ENCODE measurements around the gene CISD2.

Gene CISD2

DNA sequence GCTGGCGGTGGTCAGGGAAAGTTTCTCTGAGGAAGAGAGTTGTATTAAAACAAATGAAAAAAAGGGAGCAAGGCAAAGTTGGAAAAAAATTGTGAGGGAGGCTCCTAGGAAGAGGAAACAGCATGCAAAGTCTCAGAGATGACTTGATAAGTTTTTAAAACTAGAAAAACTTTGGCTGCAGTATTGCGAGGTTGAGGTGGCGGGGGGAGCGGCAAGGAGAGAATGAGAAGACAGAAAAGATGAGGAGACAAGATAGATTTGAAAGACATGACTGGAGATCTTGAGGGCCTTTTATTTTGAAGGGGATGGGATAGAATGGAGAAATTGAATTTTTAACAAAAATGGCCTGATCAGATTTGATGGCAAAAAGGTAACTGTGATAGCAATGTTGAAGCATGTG, 36.7 kb upstream of the CISD2 start:
- DNase-seq (ENCODE audit: low read depth), result no peak
- H3K4me3 ChIP-seq (ENCODE audit: low read depth, low read length), result no peak overlapping the region
- TF ChIP-seq, protein P1, sequence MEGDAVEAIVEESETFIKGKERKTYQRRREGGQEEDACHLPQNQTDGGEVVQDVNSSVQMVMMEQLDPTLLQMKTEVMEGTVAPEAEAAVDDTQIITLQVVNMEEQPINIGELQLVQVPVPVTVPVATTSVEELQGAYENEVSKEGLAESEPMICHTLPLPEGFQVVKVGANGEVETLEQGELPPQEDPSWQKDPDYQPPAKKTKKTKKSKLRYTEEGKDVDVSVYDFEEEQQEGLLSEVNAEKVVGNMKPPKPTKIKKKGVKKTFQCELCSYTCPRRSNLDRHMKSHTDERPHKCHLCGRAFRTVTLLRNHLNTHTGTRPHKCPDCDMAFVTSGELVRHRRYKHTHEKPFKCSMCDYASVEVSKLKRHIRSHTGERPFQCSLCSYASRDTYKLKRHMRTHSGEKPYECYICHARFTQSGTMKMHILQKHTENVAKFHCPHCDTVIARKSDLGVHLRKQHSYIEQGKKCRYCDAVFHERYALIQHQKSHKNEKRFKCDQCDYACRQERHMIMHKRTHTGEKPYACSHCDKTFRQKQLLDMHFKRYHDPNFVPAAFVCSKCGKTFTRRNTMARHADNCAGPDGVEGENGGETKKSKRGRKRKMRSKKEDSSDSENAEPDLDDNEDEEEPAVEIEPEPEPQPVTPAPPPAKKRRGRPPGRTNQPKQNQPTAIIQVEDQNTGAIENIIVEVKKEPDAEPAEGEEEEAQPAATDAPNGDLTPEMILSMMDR (IDR thresholded peaks at IDR 0.05; ENCODE audit: low read depth, low read length, missing control alignments), result no peak

DNA sequence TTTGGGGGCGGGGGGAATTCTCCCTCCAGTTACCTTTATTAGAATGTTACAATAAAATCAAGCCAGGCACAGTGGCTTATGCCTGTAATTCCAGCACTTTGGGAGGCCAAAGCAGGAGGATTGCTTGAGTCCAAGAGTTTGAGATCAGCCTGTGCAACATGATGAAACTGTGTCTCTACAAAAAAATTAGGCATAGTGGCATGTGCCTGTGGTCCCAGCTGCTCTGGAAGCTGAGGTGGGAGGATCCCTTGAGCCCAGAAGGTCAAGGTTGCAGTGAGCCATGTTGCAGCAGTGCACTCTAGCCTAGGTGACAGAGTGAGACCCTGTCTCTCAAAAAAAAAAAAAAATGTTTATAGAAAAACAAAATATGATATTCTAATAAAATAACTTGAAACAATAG, 36.1 kb upstream of the CISD2 start:
- TF ChIP-seq, protein P1 (IDR thresholded peaks at IDR 0.05; ENCODE audit: low read depth, low read length, missing control alignments), result no peak
- no peak overlapping the region for H3K4me3 ChIP-seq (ENCODE audit: low read depth, low read length)
- no peak for DNase-seq (ENCODE audit: low read depth)

DNA sequence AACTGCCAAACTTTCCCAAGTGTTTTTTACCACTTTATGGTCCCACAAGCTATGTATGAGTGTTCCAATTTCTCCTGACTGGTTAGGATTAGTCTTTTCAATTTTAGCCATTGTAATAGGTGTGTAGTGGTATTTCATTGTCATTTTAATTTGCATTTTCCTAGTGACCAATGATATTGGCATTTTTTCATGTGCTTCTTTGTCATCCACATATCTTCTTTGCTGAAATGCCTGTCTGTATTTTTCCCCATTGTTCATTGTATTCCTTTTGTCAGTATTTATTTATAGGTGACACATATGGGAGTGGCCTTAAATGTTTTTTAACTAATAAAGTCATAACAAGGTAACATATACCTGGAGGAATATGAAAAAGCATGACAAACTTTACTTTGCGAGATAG, 32.2 kb upstream of the CISD2 start:
- DNase-seq (ENCODE audit: low read depth), result no peak
- H3K4me3 ChIP-seq (ENCODE audit: low read depth, low read length), result no peak overlapping the region
- TF ChIP-seq, protein P1 (IDR thresholded peaks at IDR 0.05; ENCODE audit: low read depth, low read length, missing control alignments), result no peak

DNA sequence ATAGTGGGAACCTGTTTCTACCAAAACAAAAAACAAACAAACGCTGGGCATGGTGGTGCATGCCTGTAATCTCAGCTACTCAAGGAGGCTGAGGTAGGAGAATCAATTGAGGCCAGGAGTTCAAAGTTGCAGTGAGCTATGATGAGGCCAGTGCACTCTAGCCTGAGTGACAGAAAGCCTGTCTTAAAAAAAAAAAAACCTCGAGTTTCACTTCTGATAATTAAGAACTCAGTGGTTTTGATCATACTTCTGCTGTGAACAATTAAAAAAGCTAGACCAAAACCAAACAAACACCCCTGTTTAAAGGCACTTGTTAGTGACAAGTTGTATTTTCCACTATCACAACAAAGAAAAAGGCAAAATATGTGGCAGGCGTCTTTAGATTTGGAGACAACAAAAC, 26.4 kb upstream of the CISD2 start:
- no peak for DNase-seq (ENCODE audit: low read depth)
- TF ChIP-seq, protein P1 (IDR thresholded peaks at IDR 0.05; ENCODE audit: low read depth, low read length, missing control alignments), result no peak
- no peak overlapping the region for H3K4me3 ChIP-seq (ENCODE audit: low read depth, low read length)

DNA sequence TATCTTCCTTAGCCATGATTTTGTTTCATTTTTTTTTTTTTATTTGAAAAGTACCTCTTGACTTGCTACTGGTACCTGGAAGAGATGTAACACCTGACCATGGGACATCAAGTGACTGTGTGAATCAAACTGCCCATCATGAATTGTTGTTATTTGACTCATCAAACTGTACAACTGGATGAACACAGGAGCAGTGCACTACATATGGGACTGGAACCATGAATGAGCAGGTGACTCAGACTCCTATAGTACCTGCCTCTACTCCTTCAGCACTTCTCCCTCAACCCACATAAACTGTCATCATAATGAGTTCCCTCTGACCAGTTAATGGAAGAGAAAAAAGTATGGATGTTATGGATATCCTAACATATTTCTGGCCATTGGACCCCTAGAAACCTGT, 25.5 kb upstream of the CISD2 start:
- H3K4me3 ChIP-seq (ENCODE audit: low read depth, low read length), result no peak overlapping the region
- TF ChIP-seq, protein P1 (IDR thresholded peaks at IDR 0.05; ENCODE audit: low read depth, low read length, missing control alignments), result no peak
- no peak for DNase-seq (ENCODE audit: low read depth)

DNA sequence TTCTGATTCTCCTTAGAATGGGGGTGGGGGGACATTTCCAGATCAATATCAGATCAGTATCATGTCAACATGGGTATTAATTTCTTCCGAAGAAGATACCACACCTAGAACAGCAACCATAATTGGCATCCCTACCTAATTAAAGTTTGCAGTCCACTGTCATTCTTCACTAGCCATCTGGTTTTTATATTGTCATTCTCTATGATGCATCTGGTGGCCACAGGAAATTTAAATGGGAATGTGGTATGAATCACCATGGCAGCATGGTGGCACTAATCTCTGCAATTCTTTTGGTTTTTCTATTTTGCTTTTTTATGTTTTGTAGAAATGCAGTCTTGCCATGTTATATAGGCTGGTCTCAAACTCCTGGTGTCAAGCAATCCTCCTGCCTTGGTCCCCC, 24.9 kb upstream of the CISD2 start:
- DNase-seq (ENCODE audit: low read depth), result no peak
- TF ChIP-seq, protein P1 (IDR thresholded peaks at IDR 0.05; ENCODE audit: low read depth, low read length, missing control alignments), result no peak
- H3K4me3 ChIP-seq (ENCODE audit: low read depth, low read length), result no peak overlapping the region

DNA sequence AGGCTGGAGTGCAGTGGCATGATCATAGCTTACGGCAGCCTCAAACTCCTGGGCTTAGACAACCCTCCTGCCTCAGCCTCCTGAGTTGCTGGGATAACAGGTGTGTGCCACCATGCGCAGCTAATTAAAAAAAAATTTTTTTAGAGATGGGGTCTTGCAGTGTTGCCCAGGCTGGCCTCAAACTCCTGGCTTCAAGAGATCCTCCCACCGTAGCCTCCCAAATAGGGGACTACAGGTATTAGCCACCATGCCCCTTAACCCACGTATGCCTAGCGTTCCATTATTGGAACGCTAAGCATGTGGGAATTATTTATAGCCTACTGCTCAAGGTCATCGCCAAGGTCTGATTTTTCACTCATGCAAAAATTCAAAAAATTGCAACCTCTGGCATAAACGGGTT, 21.1 kb upstream of the CISD2 start:
- no peak for DNase-seq (ENCODE audit: low read depth)
- TF ChIP-seq, protein P1 (IDR thresholded peaks at IDR 0.05; ENCODE audit: low read depth, low read length, missing control alignments), result no peak
- H3K4me3 ChIP-seq (ENCODE audit: low read depth, low read length), result no peak overlapping the region
